ENCODE measurements around the gene GPT2.

Gene GPT2

DNA sequence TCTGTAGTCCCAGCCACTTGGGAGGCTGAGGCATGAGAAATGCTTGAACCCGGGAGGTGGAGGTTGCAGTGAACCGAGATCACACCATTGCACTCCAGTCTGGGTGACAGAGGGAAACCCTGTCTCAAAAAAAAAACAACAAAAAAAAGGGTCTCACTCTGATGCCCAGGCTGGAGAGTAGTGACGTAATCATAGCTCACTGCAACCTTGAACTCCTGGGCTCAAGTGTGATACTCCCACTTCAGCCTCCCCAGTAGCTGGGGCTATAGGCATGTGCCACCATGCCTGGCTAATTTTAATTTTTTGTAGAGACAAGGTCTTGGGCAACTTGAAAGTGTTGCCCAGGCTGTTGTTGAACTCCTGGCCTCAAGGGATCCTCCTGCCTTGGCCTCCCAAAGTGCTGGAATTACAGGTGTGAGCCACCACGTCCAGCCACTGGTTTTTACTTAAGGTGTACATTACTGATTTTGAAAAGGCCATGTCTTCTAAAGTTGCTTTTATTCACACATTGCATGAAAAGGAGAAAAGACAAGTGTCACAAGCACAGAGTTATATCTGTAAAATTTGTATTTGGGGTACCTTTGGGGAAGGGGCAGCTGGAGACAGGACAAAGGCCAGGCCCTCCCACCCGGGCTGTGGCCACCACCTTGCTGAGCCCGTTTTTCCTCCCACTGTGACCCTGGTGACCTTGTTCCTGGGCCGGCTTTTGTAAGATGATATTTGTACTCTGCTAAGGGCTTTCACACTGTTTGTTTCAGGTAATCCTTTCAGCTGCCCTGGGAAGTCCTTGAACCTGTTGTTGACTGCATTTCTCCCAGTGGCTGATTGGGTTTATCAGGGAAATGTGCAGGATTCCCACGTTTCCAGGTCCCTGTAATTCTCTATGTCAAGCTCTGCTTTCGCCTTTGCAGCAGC is 11.5 kb downstream of the GPT2 start:
- Histone ChIP-seq H3K4me1 (ENCODE audit: insufficient read depth, low read length) (peaks cover 4% of the 10 kb centered on the region), H2AFZ (ENCODE audit: low read depth, low read length) (no peak overlapping the region), H3K27me3 (ENCODE audit: insufficient read depth, low read length) (no peaks in the 10 kb centered on the region), H3K4me3 (ENCODE audit: low read length) (no peak overlapping the region), H3K9me3 (ENCODE audit: low read length) (no peaks in the 10 kb centered on the region), H3K36me3 (ENCODE audit: insufficient read depth, low read length) (peaks cover 51% of the 10 kb centered on the region)

DNA sequence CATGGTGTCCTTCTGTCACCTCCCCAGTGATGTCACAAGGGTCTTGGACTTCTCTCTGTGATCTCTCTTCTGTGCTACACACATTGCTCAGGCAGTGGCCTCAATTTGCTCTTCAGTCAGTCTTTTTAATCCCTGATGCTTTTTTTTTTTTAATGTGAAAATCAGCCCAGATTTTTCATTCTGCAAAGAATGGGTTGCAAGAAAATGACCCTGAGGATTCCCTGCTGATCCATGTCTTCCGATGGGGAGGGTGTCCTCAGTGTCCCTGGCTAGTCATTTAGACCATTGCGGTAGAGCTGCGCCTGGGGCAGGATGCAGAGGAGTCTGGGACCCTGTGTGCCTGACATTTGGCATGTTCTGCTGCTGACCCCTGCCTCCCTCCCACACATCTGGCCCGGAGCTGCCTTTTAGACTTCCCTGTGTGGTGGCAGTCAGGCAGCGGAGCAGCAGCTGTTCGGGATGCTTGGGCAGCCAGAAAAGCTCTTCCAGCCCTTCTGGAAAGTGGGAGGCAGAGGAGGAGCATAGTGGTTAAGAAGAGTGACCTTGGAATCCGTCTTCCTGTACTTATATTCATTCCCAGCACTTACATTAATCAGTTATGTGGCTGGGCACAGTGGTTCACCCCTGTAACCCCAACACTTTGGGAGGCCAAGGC is 12.3 kb downstream of the GPT2 start:
- no peaks in the 10 kb centered on the region for H3K27me3 ChIP-seq (ENCODE audit: insufficient read depth, low read length)
- H2AFZ ChIP-seq (ENCODE audit: low read depth, low read length): no peak overlapping the region
- H3K36me3 ChIP-seq (ENCODE audit: insufficient read depth, low read length): peaks cover 57% of the 10 kb centered on the region
- H3K4me3 ChIP-seq (ENCODE audit: low read length): no peak overlapping the region
- H3K9me3 ChIP-seq (ENCODE audit: low read length): no peaks in the 10 kb centered on the region
- peaks cover 4% of the 10 kb centered on the region for H3K4me1 ChIP-seq (ENCODE audit: insufficient read depth, low read length)

DNA sequence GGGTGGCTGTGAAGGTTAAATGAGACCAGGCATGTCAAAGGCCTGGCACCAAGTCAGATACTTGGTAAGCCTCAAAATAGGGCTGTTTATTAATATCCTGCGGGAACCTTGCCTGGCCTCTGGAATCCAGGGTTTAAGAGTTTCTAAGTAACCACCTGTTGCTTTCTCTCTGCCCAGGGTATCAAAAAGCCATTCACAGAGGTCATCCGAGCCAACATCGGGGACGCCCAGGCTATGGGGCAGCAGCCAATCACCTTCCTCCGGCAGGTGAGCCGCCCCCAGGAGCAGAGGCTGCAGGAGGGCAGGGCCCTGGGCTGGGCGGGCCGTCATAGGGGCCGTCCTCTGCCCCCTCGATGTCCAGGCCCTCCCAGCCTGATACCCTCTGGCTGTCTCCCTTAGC is 13.3 kb downstream of the GPT2 start:
- Histone ChIP-seq H3K4me1 (ENCODE audit: insufficient read depth, low read length) (peaks cover 4% of the 10 kb centered on the region), H2AFZ (ENCODE audit: low read depth, low read length) (no peak overlapping the region), H3K4me3 (ENCODE audit: low read length) (no peak overlapping the region), H3K9me3 (ENCODE audit: low read length) (no peaks in the 10 kb centered on the region), H3K36me3 (ENCODE audit: insufficient read depth, low read length) (peaks cover 57% of the 10 kb centered on the region), H3K27me3 (ENCODE audit: insufficient read depth, low read length) (no peaks in the 10 kb centered on the region)

DNA sequence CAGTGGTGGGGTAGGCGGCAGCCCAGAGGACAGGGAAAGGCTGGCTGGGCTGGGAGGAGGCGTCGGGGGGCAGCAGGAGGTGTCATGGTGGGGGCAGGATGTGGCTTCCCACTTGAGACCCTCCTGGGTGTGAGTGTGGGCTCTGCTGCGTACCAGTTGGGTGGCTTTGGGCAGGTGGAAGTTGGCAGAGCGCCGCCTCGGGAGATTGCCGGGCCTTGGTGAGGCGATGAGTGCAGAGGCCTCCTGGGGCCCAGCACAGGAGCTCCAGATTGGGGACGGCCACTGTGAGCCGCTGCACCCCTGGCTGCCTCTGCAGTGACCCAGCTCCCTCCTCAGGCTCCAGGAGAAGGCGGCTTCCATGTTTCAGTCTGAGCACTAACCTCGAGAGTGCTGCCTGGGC is 13.8 kb downstream of the GPT2 start:
- Histone ChIP-seq H3K4me3 (ENCODE audit: low read length) (no peak overlapping the region), H3K4me1 (ENCODE audit: insufficient read depth, low read length) (peaks cover 4% of the 10 kb centered on the region), H2AFZ (ENCODE audit: low read depth, low read length) (no peak overlapping the region), H3K36me3 (ENCODE audit: insufficient read depth, low read length) (peaks cover 57% of the 10 kb centered on the region), H3K27me3 (ENCODE audit: insufficient read depth, low read length) (no peaks in the 10 kb centered on the region), H3K9me3 (ENCODE audit: low read length) (no peaks in the 10 kb centered on the region)

DNA sequence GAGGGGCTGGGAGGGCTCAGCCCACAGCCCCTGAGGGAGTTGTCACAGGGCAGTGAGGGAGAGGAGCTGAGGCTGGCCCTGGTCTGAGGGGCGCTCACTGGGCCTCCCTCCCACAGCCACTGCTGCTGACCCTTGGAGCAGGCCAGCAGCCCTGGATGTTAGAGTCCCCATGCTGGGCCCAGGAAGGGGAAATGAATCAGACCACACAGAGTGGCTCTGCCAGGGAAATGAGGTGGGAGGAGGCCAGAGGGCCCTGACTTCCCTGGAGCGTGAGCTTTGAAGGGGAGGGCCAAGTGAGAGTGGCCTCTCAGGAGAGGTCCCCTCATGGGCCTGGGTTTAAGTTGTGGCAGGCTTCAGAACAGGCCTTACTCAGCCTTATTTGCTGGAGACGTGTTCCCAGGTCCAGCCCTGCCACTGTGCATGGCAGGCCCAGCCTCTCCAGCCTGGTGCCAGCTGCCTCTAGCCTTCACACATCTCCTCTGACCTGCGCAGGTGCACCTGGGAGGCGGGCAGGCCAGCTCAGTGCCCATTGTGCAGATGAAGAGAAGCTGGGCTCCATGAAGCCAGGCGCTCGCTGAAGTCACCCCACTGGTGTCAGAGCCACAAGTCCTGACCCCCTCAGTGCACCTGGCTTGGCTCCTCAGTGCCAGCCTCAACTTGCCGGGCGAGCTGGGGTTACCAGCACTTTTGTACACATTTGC is 15.4 kb downstream of the GPT2 start:
- H3K9me3 ChIP-seq (ENCODE audit: low read length): no peaks in the 10 kb centered on the region
- H2AFZ ChIP-seq (ENCODE audit: low read depth, low read length): no peak overlapping the region
- peaks cover 4% of the 10 kb centered on the region for H3K4me1 ChIP-seq (ENCODE audit: insufficient read depth, low read length)
- peaks cover 54% of the 10 kb centered on the region for H3K36me3 ChIP-seq (ENCODE audit: insufficient read depth, low read length)
- H3K4me3 ChIP-seq (ENCODE audit: low read length): no peak overlapping the region
- H3K27me3 ChIP-seq (ENCODE audit: insufficient read depth, low read length): no peaks in the 10 kb centered on the region

DNA sequence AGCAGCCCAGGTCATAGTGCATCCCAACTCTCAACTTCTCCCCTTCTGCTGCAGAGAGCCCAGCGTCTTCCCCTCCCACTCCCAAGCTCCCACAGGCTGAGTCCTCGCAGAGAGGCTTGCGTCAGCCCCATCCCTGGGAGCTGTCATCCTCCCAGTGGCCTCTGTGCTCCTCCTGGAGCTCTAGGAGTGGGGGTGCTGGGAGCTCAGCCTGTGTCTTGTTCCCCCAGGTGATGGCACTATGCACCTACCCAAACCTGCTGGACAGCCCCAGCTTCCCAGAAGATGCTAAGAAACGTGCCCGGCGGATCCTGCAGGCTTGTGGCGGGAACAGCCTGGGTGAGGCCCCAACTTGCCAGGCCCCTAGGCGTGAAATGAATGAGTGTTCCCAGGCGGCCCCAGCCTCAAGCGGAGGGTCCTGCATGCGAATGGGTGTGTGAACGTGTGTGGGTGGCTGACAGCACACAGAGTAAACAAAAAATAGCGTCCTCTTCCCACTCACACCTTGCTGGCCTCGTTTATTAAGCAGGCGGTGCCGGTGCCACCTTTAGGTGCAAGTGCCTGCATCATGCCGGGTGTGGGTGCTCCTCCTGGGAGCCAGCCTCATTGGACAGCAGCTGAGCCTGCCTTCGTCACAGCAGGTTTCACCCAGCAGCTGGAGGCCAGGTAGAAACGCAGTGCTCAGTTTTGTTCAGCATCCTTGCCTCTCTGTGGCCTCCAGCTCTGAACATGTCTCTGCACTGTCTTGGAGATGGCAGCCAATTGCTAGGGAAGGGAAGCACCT is 16.5 kb downstream of the GPT2 start:
- peaks cover 56% of the 10 kb centered on the region for H3K36me3 ChIP-seq (ENCODE audit: insufficient read depth, low read length)
- no peak overlapping the region for H3K4me3 ChIP-seq (ENCODE audit: low read length)
- no peak overlapping the region for H2AFZ ChIP-seq (ENCODE audit: low read depth, low read length)
- H3K4me1 ChIP-seq (ENCODE audit: insufficient read depth, low read length): peaks cover 4% of the 10 kb centered on the region
- H3K9me3 ChIP-seq (ENCODE audit: low read length): no peaks in the 10 kb centered on the region
- H3K27me3 ChIP-seq (ENCODE audit: insufficient read depth, low read length): no peaks in the 10 kb centered on the region

DNA sequence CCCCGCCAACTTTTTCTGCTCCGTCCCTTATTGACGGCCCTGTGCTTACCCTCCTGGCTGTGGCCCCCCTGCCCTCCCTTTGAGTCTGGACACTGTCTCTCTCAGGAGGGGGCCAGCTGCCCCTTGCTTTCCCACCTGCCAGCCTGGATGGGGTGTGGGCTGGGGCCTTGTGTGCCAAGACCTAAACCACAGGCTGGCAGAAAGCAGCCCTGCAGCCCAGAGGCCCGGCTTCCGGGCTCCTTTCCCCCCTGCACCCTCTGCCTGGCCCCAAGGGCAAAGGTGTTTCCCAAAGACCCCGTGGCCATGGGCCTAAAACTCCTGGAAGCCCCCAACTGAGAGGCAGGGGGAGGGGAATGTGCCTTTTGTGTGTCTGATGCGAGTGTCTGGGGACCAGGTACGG is 17.5 kb downstream of the GPT2 start:
- Histone ChIP-seq H2AFZ (ENCODE audit: low read depth, low read length) (no peak overlapping the region), H3K9me3 (ENCODE audit: low read length) (no peaks in the 10 kb centered on the region), H3K4me1 (ENCODE audit: insufficient read depth, low read length) (no peaks in the 10 kb centered on the region), H3K36me3 (ENCODE audit: insufficient read depth, low read length) (peaks cover 58% of the 10 kb centered on the region), H3K27me3 (ENCODE audit: insufficient read depth, low read length) (no peaks in the 10 kb centered on the region), H3K4me3 (ENCODE audit: low read length) (no peak overlapping the region)

DNA sequence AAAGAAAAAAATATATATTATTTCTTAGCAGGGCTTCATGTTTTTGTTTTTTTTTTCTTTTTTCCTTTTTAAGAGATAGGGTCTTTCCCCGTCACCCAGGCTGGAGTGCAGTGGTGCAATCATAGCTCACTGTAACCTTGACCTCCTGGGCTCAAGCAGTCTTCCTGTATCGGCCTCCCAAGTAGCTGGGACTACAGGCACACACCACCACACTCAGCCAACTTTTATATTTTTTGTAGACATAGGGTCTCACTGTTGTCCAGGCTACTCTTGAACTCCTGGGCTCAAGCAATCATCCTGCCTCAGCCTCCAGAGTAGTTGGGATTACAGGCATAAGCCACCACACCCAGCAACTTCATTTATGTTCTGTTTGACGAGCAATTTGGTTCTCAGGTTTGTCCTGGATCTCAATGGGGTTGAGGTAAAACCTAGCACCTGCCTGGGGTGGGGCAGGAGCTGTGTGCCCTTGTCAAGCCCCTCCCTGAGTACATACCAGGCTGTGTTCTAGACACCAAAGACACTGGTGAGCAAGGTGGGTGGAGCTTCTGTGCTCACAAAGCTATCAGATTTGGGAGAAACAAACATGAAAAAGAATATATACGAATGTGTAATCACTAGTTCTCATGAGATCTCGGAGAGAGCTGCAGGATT is 19.2 kb downstream of the GPT2 start:
- no peaks in the 10 kb centered on the region for H3K27me3 ChIP-seq (ENCODE audit: insufficient read depth, low read length)
- H3K4me1 ChIP-seq (ENCODE audit: insufficient read depth, low read length): no peaks in the 10 kb centered on the region
- H3K9me3 ChIP-seq (ENCODE audit: low read length): no peaks in the 10 kb centered on the region
- H3K36me3 ChIP-seq (ENCODE audit: insufficient read depth, low read length): peaks cover 57% of the 10 kb centered on the region
- H3K4me3 ChIP-seq (ENCODE audit: low read length): no peak overlapping the region
- H2AFZ ChIP-seq (ENCODE audit: low read depth, low read length): no peak overlapping the region

DNA sequence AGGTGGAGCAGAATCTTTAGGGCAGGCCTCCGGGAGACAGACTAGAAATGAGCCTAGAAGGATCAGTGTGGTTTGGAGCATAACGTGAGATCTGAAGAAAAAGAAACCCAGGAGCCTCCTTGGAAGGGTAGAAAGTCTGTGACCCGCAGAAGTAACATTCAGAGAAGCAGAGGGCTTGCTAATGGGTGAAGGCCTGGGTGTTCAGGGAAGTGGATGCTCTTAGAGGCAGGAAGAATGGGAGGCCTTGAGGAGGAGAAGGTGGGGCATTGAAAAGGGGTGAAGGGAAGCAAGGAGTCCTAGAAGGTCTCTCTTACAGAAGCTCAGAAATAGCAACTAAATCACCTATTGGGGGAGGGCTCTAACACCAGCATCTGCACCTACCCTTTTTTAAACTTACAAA is 20.3 kb downstream of the GPT2 start:
- peaks cover 53% of the 10 kb centered on the region for H3K36me3 ChIP-seq (ENCODE audit: insufficient read depth, low read length)

DNA sequence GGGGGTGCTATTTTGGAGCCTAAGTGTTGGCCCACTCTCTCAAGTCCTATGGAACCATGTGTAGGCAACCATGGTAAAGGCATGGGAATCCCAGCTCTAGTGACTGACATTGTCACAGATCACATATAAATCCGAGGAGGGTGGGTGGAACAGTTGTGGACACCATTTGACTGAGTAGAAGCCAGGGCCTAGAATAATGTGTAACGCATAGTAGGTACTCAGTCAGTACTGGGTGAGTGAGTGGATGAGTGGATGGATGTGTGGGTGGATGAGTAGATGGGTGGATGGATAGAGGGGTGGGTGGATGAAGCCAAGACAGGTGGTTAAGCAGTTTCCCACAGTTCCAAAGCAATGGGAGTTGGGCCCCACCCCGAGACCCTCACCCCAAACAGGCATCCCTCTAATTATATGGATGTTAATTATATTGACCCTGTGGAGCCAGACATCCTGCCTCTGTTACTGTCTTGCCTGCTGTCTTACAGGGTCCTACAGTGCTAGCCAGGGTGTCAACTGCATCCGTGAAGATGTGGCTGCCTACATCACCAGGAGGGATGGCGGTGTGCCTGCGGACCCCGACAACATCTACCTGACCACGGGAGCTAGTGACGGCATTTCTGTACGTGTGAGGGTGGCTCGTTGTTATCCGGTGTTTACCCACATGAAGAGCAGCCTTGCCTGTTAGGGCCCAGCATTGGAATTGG is 22.3 kb downstream of the GPT2 start:
- Histone ChIP-seq H2AFZ (ENCODE audit: low read depth, low read length) (no peak overlapping the region), H3K4me3 (ENCODE audit: low read length) (no peak overlapping the region), H3K9me3 (ENCODE audit: low read length) (no peaks in the 10 kb centered on the region), H3K4me1 (ENCODE audit: insufficient read depth, low read length) (no peaks in the 10 kb centered on the region), H3K27me3 (ENCODE audit: insufficient read depth, low read length) (no peaks in the 10 kb centered on the region), H3K36me3 (ENCODE audit: insufficient read depth, low read length) (peaks cover 48% of the 10 kb centered on the region)

More for the DNA sequence above, 20.3 kb downstream of the GPT2 start:
- no peaks in the 10 kb centered on the region for H3K27me3 ChIP-seq (ENCODE audit: insufficient read depth, low read length)
- H3K9me3 ChIP-seq (ENCODE audit: low read length): no peaks in the 10 kb centered on the region
- no peaks in the 10 kb centered on the region for H3K4me1 ChIP-seq (ENCODE audit: insufficient read depth, low read length)
- H2AFZ ChIP-seq (ENCODE audit: low read depth, low read length): no peak overlapping the region
- no peak overlapping the region for H3K4me3 ChIP-seq (ENCODE audit: low read length)

DNA sequence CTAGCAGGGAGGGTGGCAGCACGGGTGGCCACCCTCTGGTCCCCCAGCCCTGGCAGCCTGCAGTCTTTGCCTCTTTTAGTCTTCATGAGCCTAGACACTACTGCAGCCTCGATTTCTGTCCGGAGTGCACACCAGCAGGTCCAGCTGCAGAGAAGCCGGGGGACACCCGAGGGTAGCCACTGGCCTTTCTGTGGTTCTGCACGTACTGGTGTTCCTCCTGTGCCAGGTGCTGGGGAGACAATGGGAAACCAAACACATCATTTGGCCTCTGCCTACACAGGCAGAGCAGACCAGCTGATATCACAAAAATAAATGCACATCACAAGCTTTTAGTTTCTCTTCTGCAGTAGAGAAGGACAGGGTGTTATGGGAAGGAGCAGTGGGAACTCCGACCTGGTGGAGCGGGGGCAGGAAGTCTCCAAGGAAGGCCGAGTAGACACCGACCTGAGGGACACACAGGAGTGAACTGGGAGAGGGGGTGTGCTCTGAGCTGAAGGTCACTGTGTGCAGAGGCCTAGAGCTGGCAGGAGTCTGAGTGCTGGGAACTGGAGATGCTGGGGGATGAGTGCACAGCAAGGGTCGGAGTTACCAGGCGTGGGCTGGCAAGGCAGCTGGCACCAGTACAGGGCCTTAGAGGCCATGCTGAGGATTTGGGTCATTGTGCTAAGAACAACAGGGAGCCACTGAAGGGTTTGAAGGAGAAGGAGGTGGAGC is 23.1 kb downstream of the GPT2 start:
- H3K4me1 ChIP-seq (ENCODE audit: insufficient read depth, low read length): no peaks in the 10 kb centered on the region
- H3K27me3 ChIP-seq (ENCODE audit: insufficient read depth, low read length): no peaks in the 10 kb centered on the region
- H3K4me3 ChIP-seq (ENCODE audit: low read length): no peak overlapping the region
- H2AFZ ChIP-seq (ENCODE audit: low read depth, low read length): no peak overlapping the region
- H3K9me3 ChIP-seq (ENCODE audit: low read length): no peaks in the 10 kb centered on the region
- H3K36me3 ChIP-seq (ENCODE audit: insufficient read depth, low read length): peaks cover 50% of the 10 kb centered on the region
